Measurements from ENCODE around the gene CCDC112. TPM values are rescaled to one million over a fixed set of nuclear protein-coding genes. Genes with fewer than 3 reads are reported as not detected.
A peak's percentile ranks its signal among the peaks of the same experiment; 100 is the strongest.

Gene CCDC112
- total and polyA plus RNA-seq, 12 donors, result 1.6 to 10.1 (median 4.5) TPM

DNA sequence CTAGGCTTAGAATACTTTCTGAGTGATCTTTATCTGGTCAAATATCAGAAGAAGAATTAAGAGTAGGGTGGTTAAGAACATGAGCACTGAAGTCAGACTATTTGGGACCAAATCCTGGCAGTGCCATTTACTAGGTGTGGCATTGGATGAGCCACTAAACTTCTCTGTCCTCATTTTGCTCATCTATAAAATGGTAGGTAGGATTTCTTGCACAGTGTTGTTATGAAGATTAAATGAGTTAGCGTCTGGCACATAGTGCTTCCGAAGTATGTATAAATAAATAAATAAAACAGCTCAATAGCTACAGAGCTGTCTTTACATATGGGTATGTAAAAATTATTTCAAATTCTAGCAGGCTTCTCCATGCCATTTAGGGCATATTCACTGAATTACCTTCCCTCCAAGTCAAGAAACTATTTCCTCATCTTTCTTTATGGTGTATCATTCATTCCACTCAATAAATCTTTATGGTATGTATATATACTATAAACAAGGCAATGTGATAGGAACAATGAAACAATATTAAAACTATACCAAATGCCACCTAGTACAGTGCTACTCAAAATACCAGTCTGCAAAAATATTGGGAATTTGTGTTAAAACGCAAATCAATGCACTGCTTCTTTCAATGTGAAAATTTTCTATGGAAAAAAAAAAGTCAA lies 24.0 kb downstream of the CCDC112 start:
- DNase-seq, result no peak
- WGBS, 4 donors, result 84 to 97% (median 90%) methylated on average over 3 of the region's 3 CpGs

DNA sequence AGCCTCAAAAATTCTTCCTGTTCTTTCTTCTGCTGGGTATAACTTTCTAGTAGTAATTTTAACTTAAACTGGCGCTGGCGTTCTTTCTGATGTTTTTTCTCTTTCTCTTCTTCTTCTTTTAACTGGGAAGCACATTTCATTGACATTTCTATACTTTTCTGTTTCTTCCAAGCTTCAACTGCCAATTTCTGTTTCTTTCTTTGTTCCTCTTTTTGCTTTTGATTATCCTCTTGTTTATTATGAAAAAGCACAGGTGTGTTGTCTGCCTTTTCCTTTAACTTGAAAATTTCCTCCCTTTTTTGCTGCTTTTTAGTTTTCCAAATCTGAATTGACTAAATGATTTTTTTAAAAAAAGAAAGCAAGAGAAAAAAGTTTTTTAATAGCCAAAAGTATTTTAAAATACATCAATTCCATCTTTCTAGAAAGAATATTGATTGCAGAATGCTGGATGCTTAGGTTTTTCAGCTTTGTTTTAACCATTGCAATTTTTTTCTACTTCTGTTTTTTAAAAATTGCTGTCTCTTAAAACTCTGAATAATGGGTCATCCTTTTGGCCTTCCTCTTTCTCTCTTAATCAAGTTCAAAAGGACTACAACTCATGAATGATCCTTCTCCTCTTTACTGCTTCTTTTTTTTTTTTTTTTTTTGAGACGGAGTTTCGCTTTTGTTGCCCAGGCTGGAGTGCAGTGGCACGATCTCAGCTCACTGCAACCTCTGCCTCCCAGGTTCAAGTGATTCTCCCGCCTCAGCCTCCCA lies 25.0 kb downstream of the CCDC112 start:
- Histone ChIP-seq H3K27me3 (no peaks in the 10 kb centered on the region), H3K9me3 (replicated peaks in 1 of 3) (no peaks in the 10 kb centered on the region), H3K27ac (peak overlapping the region in 1 of 5 donors; percentile 33), H3K36me3 (replicated peaks in 1 of 2) (no peaks in the 10 kb centered on the region), H3K4me3 (no peak overlapping the region), H3K4me1 (replicated peaks in 1 of 2) (no peaks in the 10 kb centered on the region)
- TF ChIP-seq, protein P1, sequence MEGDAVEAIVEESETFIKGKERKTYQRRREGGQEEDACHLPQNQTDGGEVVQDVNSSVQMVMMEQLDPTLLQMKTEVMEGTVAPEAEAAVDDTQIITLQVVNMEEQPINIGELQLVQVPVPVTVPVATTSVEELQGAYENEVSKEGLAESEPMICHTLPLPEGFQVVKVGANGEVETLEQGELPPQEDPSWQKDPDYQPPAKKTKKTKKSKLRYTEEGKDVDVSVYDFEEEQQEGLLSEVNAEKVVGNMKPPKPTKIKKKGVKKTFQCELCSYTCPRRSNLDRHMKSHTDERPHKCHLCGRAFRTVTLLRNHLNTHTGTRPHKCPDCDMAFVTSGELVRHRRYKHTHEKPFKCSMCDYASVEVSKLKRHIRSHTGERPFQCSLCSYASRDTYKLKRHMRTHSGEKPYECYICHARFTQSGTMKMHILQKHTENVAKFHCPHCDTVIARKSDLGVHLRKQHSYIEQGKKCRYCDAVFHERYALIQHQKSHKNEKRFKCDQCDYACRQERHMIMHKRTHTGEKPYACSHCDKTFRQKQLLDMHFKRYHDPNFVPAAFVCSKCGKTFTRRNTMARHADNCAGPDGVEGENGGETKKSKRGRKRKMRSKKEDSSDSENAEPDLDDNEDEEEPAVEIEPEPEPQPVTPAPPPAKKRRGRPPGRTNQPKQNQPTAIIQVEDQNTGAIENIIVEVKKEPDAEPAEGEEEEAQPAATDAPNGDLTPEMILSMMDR (IDR thresholded peaks at IDR 0.05), result no peak
- TF ChIP-seq POLR2A (IDR thresholded peaks at IDR 0.05), result no peak
- intact Hi-C loops (cut with DNase I), result no loop called here
- 79 to 87% (median 84%) methylated on average over 6 of the region's 6 CpGs for WGBS, 4 donors
- no peak for DNase-seq

More for the DNA sequence above, 24.0 kb downstream of the CCDC112 start:
- Histone ChIP-seq H3K27me3 (no peaks in the 10 kb centered on the region), H3K4me3 (no peak overlapping the region), H3K27ac (no peak overlapping the region), H3K4me1 (replicated peaks in 1 of 2) (no peaks in the 10 kb centered on the region), H3K9me3 (replicated peaks in 1 of 3) (no peaks in the 10 kb centered on the region), H3K36me3 (replicated peaks in 1 of 2) (no peaks in the 10 kb centered on the region)
- TF ChIP-seq POLR2A (IDR thresholded peaks at IDR 0.05), result no peak
- TF ChIP-seq, protein P1 (IDR thresholded peaks at IDR 0.05), result no peak
- intact Hi-C loops (cut with DNase I), result no loop called here

DNA sequence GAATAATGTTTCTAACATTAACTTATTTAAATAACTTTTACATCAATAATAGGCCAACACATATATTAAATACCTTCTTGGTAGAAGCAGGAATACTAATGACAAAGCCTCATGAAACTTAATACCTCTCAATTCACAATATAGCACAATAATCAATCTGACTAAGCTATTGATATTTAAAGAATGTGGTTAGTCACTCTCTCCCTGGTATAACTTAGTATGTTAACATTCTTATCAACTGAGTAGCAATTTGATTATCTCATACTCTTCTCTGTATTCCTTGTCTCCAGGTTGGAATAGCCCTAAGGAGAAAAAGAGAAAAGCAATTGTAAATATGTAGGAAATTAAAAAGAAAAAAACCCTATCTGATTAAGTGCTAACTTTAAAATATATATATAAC lies 28.8 kb downstream of the CCDC112 start:
- no peaks in the 10 kb centered on the region for H3K9me3 ChIP-seq (replicated peaks in 1 of 3)
- intact Hi-C loops (cut with DNase I), result no loop called here
- H3K4me1 ChIP-seq (replicated peaks in 1 of 2), result no peaks in the 10 kb centered on the region
- no peaks in the 10 kb centered on the region for H3K27me3 ChIP-seq
- DNase-seq, result no peak
- TF ChIP-seq, protein P1 (IDR thresholded peaks at IDR 0.05), result no peak
- H3K4me3 ChIP-seq, result no peak overlapping the region
- H3K27ac ChIP-seq, result no peak overlapping the region
- H3K36me3 ChIP-seq (replicated peaks in 1 of 2), result no peaks in the 10 kb centered on the region

DNA sequence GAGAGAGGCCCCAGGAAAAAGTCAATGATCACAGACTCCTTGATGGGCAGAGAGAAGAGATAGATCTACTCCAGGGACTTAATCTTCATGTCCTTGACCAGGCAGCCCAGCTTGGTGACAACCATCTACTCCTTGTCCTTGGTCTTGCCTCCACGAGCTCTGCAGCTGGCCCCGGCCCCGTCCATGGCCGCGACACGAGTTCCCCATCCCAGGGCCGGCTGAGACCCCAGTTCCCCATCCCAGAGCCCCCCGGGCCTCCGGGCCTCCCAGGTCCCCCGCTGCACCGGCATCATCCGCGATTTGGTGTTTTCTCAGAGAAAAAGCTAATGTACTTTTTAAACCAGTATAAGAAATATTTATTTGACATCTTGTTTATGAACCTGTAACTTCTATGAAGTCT lies 31.2 kb downstream of the CCDC112 start:
- H3K9me3 ChIP-seq (replicated peaks in 1 of 3), result no peaks in the 10 kb centered on the region
- TF ChIP-seq, protein P1 (IDR thresholded peaks at IDR 0.05), result no peak
- TF ChIP-seq POLR2A (IDR thresholded peaks at IDR 0.05), result no peak
- H3K4me3 ChIP-seq, result no peak overlapping the region
- no peak overlapping the region for H3K27ac ChIP-seq
- DNase-seq, result no peak
- H3K36me3 ChIP-seq (replicated peaks in 1 of 2), result no peaks in the 10 kb centered on the region
- 82 to 89% (median 88%) methylated on average over 13 of the region's 13 CpGs for WGBS, 4 donors
- intact Hi-C loops (cut with DNase I), result no loop called here
- peaks cover 5 to 18% of the 10 kb centered on the region in 2 donors for H3K4me1 ChIP-seq (replicated peaks in 1 of 2)
- no peaks in the 10 kb centered on the region for H3K27me3 ChIP-seq

Data from adrenal gland (tissue), 12 donors.